Calu3 (cell line): ENCODE measurements around the gene SKAP1. TPM values are rescaled to one million over a fixed set of nuclear protein-coding genes. Genes with fewer than 3 reads are reported as not detected.

Experiments
- BruUV-seq: library from RNA; stranded (reverse); fragments of 400-500 nt; replicated peaks from 2 replicates; lab custom pipeline; 2021; lab: Mats Ljungman, UMichigan
- CTCF ChIA-PET: fragments of 300-600 bp; sonication (Branson Sonifier 250); formaldehyde crosslinking; loops from one replicate; lab custom pipeline; 2022; ENCODE audit warnings: antibody characterized with exemption; lab: Charles Lee
- DNase-seq: peaks from one replicate; pipeline ENCODE4 v3.0.0; 2022
- H3K27ac Mint-ChIP-seq: one replicate; pipeline ENCODE4 v1.8.0; 2022; ENCODE audit warnings: mixed read lengths; ENCODE audit not compliant: unreplicated experiment
- H3K27me3 Mint-ChIP-seq: one replicate; pipeline ENCODE4 v1.8.0; 2022; ENCODE audit warnings: mixed read lengths; ENCODE audit not compliant: unreplicated experiment
- H3K36me3 Mint-ChIP-seq: one replicate; pipeline ENCODE4 v1.8.0; 2022; ENCODE audit warnings: mild to moderate bottlenecking, moderate library complexity, mixed read lengths; ENCODE audit not compliant: insufficient read depth, unreplicated experiment
- H3K4me1 Mint-ChIP-seq: one replicate; pipeline ENCODE4 v1.8.0; 2022; ENCODE audit warnings: mild to moderate bottlenecking, low read depth, mixed read lengths; ENCODE audit not compliant: unreplicated experiment
- H3K4me3 Mint-ChIP-seq: one replicate; pipeline ENCODE4 v1.8.0; 2022; ENCODE audit warnings: mild to moderate bottlenecking, low read depth, moderate library complexity, mixed read lengths; ENCODE audit not compliant: unreplicated experiment
- H3K9me3 Mint-ChIP-seq: one replicate; pipeline ENCODE4 v1.8.0; 2022; ENCODE audit warnings: low read depth, mixed read lengths; ENCODE audit not compliant: unreplicated experiment
- CTCF ChIP-seq: fragments of 200-600 bp; IDR thresholded peaks from one replicate; pipeline ENCODE4 v1.8.0; 2022; ENCODE audit warnings: antibody characterized with exemption; ENCODE audit not compliant: unreplicated experiment
- intact Hi-C: fragments of 100-400 bp; cut with micrococcal nuclease; formaldehyde crosslinking; loops from one replicate; pipeline ENCODE4 v1.10.0; 2022; ENCODE audit not compliant: unreplicated experiment
- total RNA-seq: library from RNA; stranded (reverse); gene quantifications from 2 replicates; pipeline ENCODE4 v1.2.3, GENCODE V29; 2022

The SKAP1 gene
- total RNA-seq, 1 experiment from 2014 or later: 4.4 TPM

- Mint-ChIP-seq H3K36me3 (no peaks in the 10 kb centered on the region), H3K9me3 (peaks cover 3% of the 10 kb centered on the region), H3K27ac (no peak overlapping the region), H3K4me1 (peaks cover 9% of the 10 kb centered on the region), H3K4me3 (no peak overlapping the region), H3K27me3 (peaks cover 34% of the 10 kb centered on the region)
- BruUV-seq: no TSS peak
- DNase-seq: no peak
- no peak for TF ChIP-seq CTCF
- intact Hi-C loops: no loop called here
- CTCF ChIA-PET: interaction anchor here (0.9 to 1.1 kb wide), 2 partner anchors 14 to 58 kb away, joined by 3 to 5 read pairs; no protein-coding TSS in a partner anchor
Observed at GRCh38 chr17:48438516-48439061, 8.6 kb upstream of the SKAP1 start.

GRCh38 chr17:48433896-48434295 is 3.9 kb upstream of the SKAP1 start:
- Mint-ChIP-seq H3K4me3 (no peak overlapping the region), H3K36me3 (peaks cover 8% of the 10 kb centered on the region), H3K9me3 (no peaks in the 10 kb centered on the region), H3K4me1 (peaks cover 18% of the 10 kb centered on the region), H3K27me3 (peaks cover 79% of the 10 kb centered on the region), H3K27ac (no peak overlapping the region)
- CTCF ChIA-PET: no interaction called here
- DNase-seq: no peak
- intact Hi-C loops: no loop called here
- no peak for TF ChIP-seq CTCF
- BruUV-seq: no TSS peak

- no peaks in the 10 kb centered on the region for H3K9me3 Mint-ChIP-seq
- CTCF ChIA-PET: interaction anchor here (0.6 to 0.7 kb wide), 2 partner anchors 80 to 147 kb away, joined by 4 to 8 read pairs; no protein-coding TSS in a partner anchor
- no peak for TF ChIP-seq CTCF
- peaks cover 8% of the 10 kb centered on the region for H3K36me3 Mint-ChIP-seq
- H3K27ac Mint-ChIP-seq: no peak overlapping the region
- no peak overlapping the region for H3K4me3 Mint-ChIP-seq
- peaks cover 84% of the 10 kb centered on the region for H3K27me3 Mint-ChIP-seq
- DNase-seq: no peak
- intact Hi-C loops: no loop called here
- H3K4me1 Mint-ChIP-seq: peaks cover 22% of the 10 kb centered on the region
- BruUV-seq: no TSS peak
Observed at GRCh38 chr17:48432820-48433775, 3.1 kb upstream of the SKAP1 start.

- no TSS peak for BruUV-seq
- CTCF ChIA-PET: no interaction called here
- peaks cover 50% of the 10 kb centered on the region for H3K27me3 Mint-ChIP-seq
Observed at GRCh38 chr17:48429156-48429555, 858 bp downstream of the SKAP1 start.

More at GRCh38 chr17:48429156-48429555, 858 bp downstream of the SKAP1 start:
- intact Hi-C loops: no loop called here
- Mint-ChIP-seq H3K9me3 (no peaks in the 10 kb centered on the region), H3K27ac (peak overlapping the region; percentile 49), H3K36me3 (peaks cover 8% of the 10 kb centered on the region), H3K4me3 (peak overlapping the region; percentile 67), H3K4me1 (peaks cover 22% of the 10 kb centered on the region)
- no peak for DNase-seq
- no peak for TF ChIP-seq CTCF
